HCT116 (cell line): ENCODE data around the gene NAGA. TPM values are rescaled to one million over a fixed set of nuclear protein-coding genes. Genes with fewer than 3 reads are reported as not detected.

Experiments used
- ATAC-seq: fragments of 200-7000 bp; cut with Tn5 transposase; 2 replicates; pipeline ENCODE4 v1.9.1; 2020; ENCODE audit warnings: mild to moderate bottlenecking, moderate library complexity
- Bru-seq: library from RNA; stranded (reverse); fragments of 400-500 nt; gene quantifications from one replicate; lab custom pipeline; 2021; lab: Mats Ljungman, UMichigan
- BruChase-seq, 2 experiments: library from RNA; stranded (reverse); fragments of 400-500 nt; gene quantifications; one replicate each; lab custom pipeline; 2021; lab: Mats Ljungman, UMichigan
- BruUV-seq: library from RNA; stranded (reverse); fragments of 400-500 nt; replicated peaks from 2 replicates; lab custom pipeline; 2021; lab: Mats Ljungman, UMichigan
- CTCF ChIA-PET: fragments of 300-600 bp; sonication (Branson Sonifier 250); formaldehyde crosslinking; loops from one replicate; lab custom pipeline; 2021; ENCODE audit warnings: antibody characterized with exemption; lab: Charles Lee
- POLR2A ChIA-PET: fragments of 300-600, 350-600 bp; sonication (Branson Sonifier 250); formaldehyde crosslinking; loops from one replicate; lab custom pipeline; 2021; ENCODE audit warnings: antibody characterized with exemption; lab: Charles Lee
- RAD21 ChIA-PET, 2 experiments: fragments of 300-600 bp; sonication (Branson Sonifier 250); formaldehyde crosslinking; loops; one replicate each; lab custom pipeline; 2023; ENCODE audit warnings: low total read pairs in 2 of 2; ENCODE audit not compliant: uncharacterized antibody in 2 of 2, unreplicated experiment in 2 of 2, low non-redundant PET in 1 of 2; lab: Charles Lee
- DNase-seq: peaks from one replicate; pipeline ENCODE4 v3.0.0-alpha.2; 2010; ENCODE audit warnings: low read depth, low spot score
- H2AFZ ChIP-seq: fragments of 200-600 bp; shearing (Covaris generic), sonication (generic); 2 replicates; pipeline ENCODE4 v1.6.1; 2017; ENCODE audit warnings: low read depth, mixed run types, mixed read lengths, antibody characterized with exemption, low read length; ENCODE audit not compliant: poor library complexity, severe bottlenecking
- H3K27ac ChIP-seq: 2 replicates; pipeline ENCODE4 v1.5.1; 2012; ENCODE audit warnings: low read depth, low read length
- H3K27me3 ChIP-seq: fragments of 200-600 bp; sonication (generic); 2 replicates; pipeline ENCODE4 v1.6.1; 2016; ENCODE audit warnings: mixed run types, low read length, mixed read lengths; ENCODE audit not compliant: insufficient read depth
- H3K36me3 ChIP-seq, 2 experiments: fragments of 200-500 bp in 1 of 2; fragments of 200-600 bp in 1 of 2; sonication (Bioruptor generic) in 1 of 2; sonication (generic) in 1 of 2; 2 replicates each; pipeline versions ENCODE4 v1.5.1 to v1.6.1; 2014 to 2016; ENCODE audit warnings: low read length in 2 of 2, inconsistent platforms in 1 of 2, mixed read lengths in 1 of 2, mixed run types in 1 of 2; ENCODE audit not compliant: insufficient read depth in 2 of 2, control insufficient read depth in 1 of 2
- H3K4me1 ChIP-seq, 2 experiments: fragments of 200-600 bp in 1 of 2; sonication (generic) in 1 of 2; 2 replicates each; pipeline versions ENCODE4 v1.5.1 to v1.6.1; 2012 to 2017; ENCODE audit warnings: low read length in 2 of 2, inconsistent platforms in 1 of 2, mild to moderate bottlenecking in 1 of 2, mixed read lengths in 1 of 2, mixed run types in 1 of 2, moderate library complexity in 1 of 2; ENCODE audit not compliant: insufficient read depth in 2 of 2, control insufficient read depth in 1 of 2
- H3K4me2 ChIP-seq: fragments of 200-600 bp; sonication (generic); 2 replicates; pipeline ENCODE4 v1.6.1; 2017; ENCODE audit warnings: mixed run types, low read length, mixed read lengths
- H3K4me3 ChIP-seq, 2 experiments: fragments of 200-600 bp in 1 of 2; sonication (generic) in 1 of 2; replicated peaks in 1 of 2; 2 replicates each; pipeline ENCODE4 v1.5.1; 2011 to 2016; ENCODE audit warnings: low read length in 2 of 2, control low read depth in 1 of 2, low read depth in 1 of 2, mild to moderate bottlenecking in 1 of 2, mixed read lengths in 1 of 2, mixed run types in 1 of 2
- H3K79me2 ChIP-seq: fragments of 200-600 bp; sonication (generic); 2 replicates; pipeline ENCODE4 v1.6.1; 2017; ENCODE audit warnings: mild to moderate bottlenecking, mixed run types, low read length, moderate library complexity, mixed read lengths; ENCODE audit not compliant: insufficient read depth
- H3K9ac ChIP-seq: fragments of 200-600 bp; sonication (generic); 2 replicates; pipeline ENCODE4 v1.6.1; 2016; ENCODE audit warnings: low read length, mixed read lengths
- H3K9me2 ChIP-seq: fragments of 200-600 bp; sonication (generic), shearing (Covaris generic); 2 replicates; pipeline ENCODE4 v1.6.1; 2017; ENCODE audit warnings: mixed run types, mild to moderate bottlenecking, moderate library complexity; ENCODE audit not compliant: insufficient read depth
- H3K9me3 ChIP-seq, 2 experiments: fragments of 200-500 bp in 1 of 2; fragments of 200-600 bp in 1 of 2; sonication (Bioruptor generic) in 1 of 2; sonication (generic) in 1 of 2; 2 replicates each; pipeline ENCODE4 v1.6.1; 2014 to 2017; ENCODE audit warnings: low read length in 2 of 2, mixed read lengths in 2 of 2, inconsistent platforms in 1 of 2, low read depth in 1 of 2, mild to moderate bottlenecking in 1 of 2, mixed run types in 1 of 2, moderate library complexity in 1 of 2; ENCODE audit not compliant: control insufficient read depth in 1 of 2, insufficient read depth in 1 of 2
- H4K20me1 ChIP-seq: fragments of 200-600 bp; sonication (generic), shearing (Covaris generic); 2 replicates; pipeline ENCODE4 v1.6.1; 2017; ENCODE audit warnings: mixed run types, mild to moderate bottlenecking, moderate library complexity; ENCODE audit not compliant: insufficient read depth
- CBX3 ChIP-seq: IDR thresholded peaks from 2 replicates; pipeline ENCODE4 v1.6.1; 2012; ENCODE audit warnings: low read depth
- CEBPB ChIP-seq: IDR thresholded peaks from 2 replicates; pipeline ENCODE4 v1.6.1; 2012; ENCODE audit warnings: low read depth
- EGR1 ChIP-seq: IDR thresholded peaks from 2 replicates; pipeline ENCODE4 v1.6.1; 2012; ENCODE audit warnings: low read depth
- ELF1 ChIP-seq: IDR thresholded peaks from 2 replicates; pipeline ENCODE4 v1.6.1; 2012; ENCODE audit warnings: low read depth, borderline replicate concordance
- EZH2 ChIP-seq: fragments of 200-600 bp; sonication (generic); IDR thresholded peaks from 2 replicates; pipeline ENCODE4 v1.6.1; 2017; ENCODE audit warnings: antibody characterized with exemption, mixed run types
- EZH2phosphoT487 ChIP-seq: fragments of 200-600 bp; IDR thresholded peaks from 2 replicates; pipeline ENCODE4 v1.6.1; 2018; ENCODE audit warnings: antibody characterized with exemption, borderline replicate concordance
- POLR2A ChIP-seq: IDR thresholded peaks from 2 replicates; pipeline ENCODE4 v1.7.0; 2011; ENCODE audit warnings: borderline replicate concordance; ENCODE audit not compliant: insufficient read depth, insufficient read length; ENCODE audit errors: extremely low read depth
- POLR2AphosphoS5 ChIP-seq: IDR thresholded peaks from 2 replicates; pipeline ENCODE4 v1.6.1; 2011; ENCODE audit warnings: mild to moderate bottlenecking, low read depth, low read length, moderate library complexity
- RAD21 ChIP-seq: IDR thresholded peaks from 2 replicates; pipeline ENCODE4 v1.6.1; 2012; ENCODE audit warnings: low read depth, mild to moderate bottlenecking
- SIN3A ChIP-seq: IDR thresholded peaks from 2 replicates; pipeline ENCODE4 v1.6.1; 2012; ENCODE audit warnings: low read depth
- SP1 ChIP-seq: IDR thresholded peaks from 2 replicates; pipeline ENCODE4 v1.6.1; 2012; ENCODE audit warnings: low read depth
- SRF ChIP-seq: IDR thresholded peaks from 2 replicates; pipeline ENCODE4 v1.6.1; 2012; ENCODE audit warnings: low read depth
- TCF7L2 ChIP-seq: IDR thresholded peaks from 2 replicates; pipeline ENCODE4 v1.7.0; 2011; ENCODE audit warnings: borderline replicate concordance, inconsistent platforms; ENCODE audit not compliant: insufficient read depth, insufficient read length; ENCODE audit errors: extremely low read depth
- ZFX ChIP-seq: fragments of 450-650 bp; IDR thresholded peaks from 2 replicates; pipeline ENCODE4 v1.6.1; 2017
- intact Hi-C: fragments of 100-400 bp; cut with micrococcal nuclease; formaldehyde crosslinking; loops from 2 replicates; pipeline ENCODE4 v1.10.0; 2022
- long read RNA-seq: library from polyadenylated mRNA; unstranded; transcript quantifications from one replicate; pipeline ENCODE4 v2.0.0, GENCODE V29; 2021; ENCODE audit not compliant: unreplicated experiment
- polyA plus RNA-seq: library from polyadenylated mRNA; unstranded; fragments of >200 nt; gene quantifications from 2 replicates; pipeline ENCODE4 v1.2.1, GENCODE V29; 2012; ENCODE audit warnings: missing spikeins
- total RNA-seq: library from RNA; stranded (reverse); gene quantifications from one replicate; pipeline ENCODE4 v1.2.1, GENCODE V29; 2021; ENCODE audit not compliant: unreplicated experiment
- TF ChIP-seq, protein P1 (sequence below): IDR thresholded peaks from 2 replicates; pipeline ENCODE4 v1.6.1; 2012
- TF ChIP-seq, protein P2 (sequence below), 3 experiments: fragments of 200-600 bp in 1 of 3; sonication (generic) in 1 of 3; IDR thresholded peaks in 2 of 3; conservative IDR thresholded peaks in 1 of 3; 2 replicates each; pipeline ENCODE4 v1.5.1; 2012 to 2017; ENCODE audit warnings: low read depth in 2 of 3, low read length in 2 of 3, antibody characterized with exemption in 1 of 3, borderline replicate concordance in 1 of 3, control low read depth in 1 of 3, mild to moderate bottlenecking in 1 of 3, mixed read lengths in 1 of 3, mixed run types in 1 of 3, moderate library complexity in 1 of 3; ENCODE audit not compliant: insufficient read depth in 1 of 3
- TF ChIP-seq, protein P3 (sequence below): IDR thresholded peaks from 2 replicates; pipeline ENCODE4 v1.6.1; 2012

NAGA gene
- total RNA-seq (21.2 TPM), Bru-seq, nascent RNA (percentile 50 among the genes with signal in this experiment), BruChase-seq, experiment 1, labeled RNA remaining after a 6-hour chase (percentile 73 among the genes with signal in this experiment), BruChase-seq, experiment 2, labeled RNA remaining after a 2-hour chase (percentile 60 among the genes with signal in this experiment)
- 26.1 and 30.4 TPM in 2 replicates for polyA plus RNA-seq
- long read RNA-seq, transcript NAGA-201 (9 exons, 3,694 nt): major isoform, 17 of 52 reads
- long read RNA-seq, transcript NAGA-202 (10 exons, 1,869 nt): minor isoform, 6 of 52 reads
- long read RNA-seq, transcript NAGA-203 (10 exons, 1,856 nt): minor isoform, 5 of 52 reads
- long read RNA-seq, partial matches to known transcripts: 10 of 52 reads
- long read RNA-seq, other reads (novel, unspliced or antisense): 14 of 52 reads

DNA sequence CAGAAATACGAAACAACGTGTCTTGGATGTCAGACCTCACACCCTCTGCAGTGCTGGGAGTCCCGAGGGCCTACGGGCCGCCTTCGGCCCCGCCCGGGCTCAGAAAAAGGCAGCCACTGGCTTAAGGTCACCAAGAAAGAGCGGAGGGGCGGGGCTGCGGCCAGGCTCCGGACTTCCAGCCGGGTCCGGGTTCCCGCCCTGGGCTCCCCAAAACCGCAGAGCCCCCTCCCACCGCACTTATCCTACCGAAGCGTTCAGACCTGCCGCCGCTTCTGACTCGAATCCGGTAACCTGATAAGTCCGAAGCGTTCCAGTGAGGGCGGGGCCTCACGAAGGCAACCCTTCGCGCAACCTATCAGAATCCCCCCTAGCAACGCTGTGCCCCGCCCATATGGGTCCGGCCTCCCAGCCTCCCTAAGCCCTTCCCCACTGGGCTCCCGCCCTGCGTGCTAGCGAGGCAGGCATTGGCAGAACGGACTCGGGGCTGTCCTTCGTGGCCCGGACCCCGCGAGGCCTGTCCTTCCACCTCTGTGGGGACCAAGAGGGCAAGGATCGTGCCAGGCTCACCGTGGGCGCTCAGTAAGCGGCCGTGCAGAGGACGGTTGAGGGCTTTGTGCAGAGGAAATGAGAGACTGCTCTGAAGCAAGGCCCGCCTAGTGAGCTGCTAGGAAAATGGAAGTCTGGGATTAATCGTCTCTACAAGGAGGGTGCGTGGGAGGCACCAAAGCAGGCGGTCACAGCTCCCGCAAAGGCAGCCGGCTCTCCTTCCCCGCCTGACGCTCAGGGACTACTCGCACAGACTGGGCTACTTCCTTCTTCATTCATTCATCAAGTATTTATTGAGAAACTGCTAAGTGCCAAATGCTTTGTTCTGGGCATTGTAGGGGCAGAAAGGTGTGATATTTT is at the start of gene NAGA:
Gene NAGA, minus strand, starts transcription at position 296 of the 906 bp plus-strand sequence. CDS start 515 bp downstream, outside the sequence.
- Histone ChIP-seq H3K4me2 (peak within 1 kb of the TSS; percentile 89), H3K4me1 (peaks cover 12 to 20% of the 10 kb centered on the region in 2 experiments), H3K9me3 (no peaks in the 10 kb centered on the region), H3K9ac (peak within 1 kb of the TSS; percentile 71), H3K27me3 (no peaks in the 10 kb centered on the region), H3K27ac (peak within 1 kb of the TSS; percentile 66), H3K9me2 (no peaks in the 10 kb centered on the region), H2AFZ (no peak within 1 kb of the TSS), H3K79me2 (no peaks in the 10 kb centered on the region), H3K4me3 (peak within 1 kb of the TSS; percentile 65), H3K36me3 (peaks cover 0 to 3% of the 10 kb centered on the region in 2 experiments; a peak in 2 of 4 replicates), H4K20me1 (no peaks in the 10 kb centered on the region)
- DNase-seq (peak; percentile 92), ATAC-seq (peak; percentile 98)
- CTCF ChIA-PET: interaction anchor here (1.3 kb wide), 1 partner anchor 9 kb away, joined by 3 read pairs; the partner anchor contains the start of gene SMDT1
- intact Hi-C loops: no loop called here
- RAD21 ChIA-PET: no interaction called here
- TF ChIP-seq SIN3A (0 out of 2 replicates have a peak, but pooled peaks have one; percentile 38), TCF7L2 (no peak), EZH2 (no peak), CEBPB (no peak), EGR1 (peak; percentile 76), POLR2AphosphoS5 (peak; percentile 74), SRF (peak; percentile 51; the same call in 1 of the 2 replicates), EZH2phosphoT487 (no peak), POLR2A (peak; percentile 76), ELF1 (no peak), RAD21 (no peak), SP1 (peak; percentile 46; the same call in 1 of the 2 replicates), ZFX (0 out of 2 replicates have a peak, but pooled peaks have one; percentile 50), CBX3 (peak; percentile 88; the same call in 1 of the 2 replicates)
- TF ChIP-seq, protein P1, sequence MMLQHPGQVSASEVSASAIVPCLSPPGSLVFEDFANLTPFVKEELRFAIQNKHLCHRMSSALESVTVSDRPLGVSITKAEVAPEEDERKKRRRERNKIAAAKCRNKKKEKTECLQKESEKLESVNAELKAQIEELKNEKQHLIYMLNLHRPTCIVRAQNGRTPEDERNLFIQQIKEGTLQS: no peak
- TF ChIP-seq, protein P2, sequence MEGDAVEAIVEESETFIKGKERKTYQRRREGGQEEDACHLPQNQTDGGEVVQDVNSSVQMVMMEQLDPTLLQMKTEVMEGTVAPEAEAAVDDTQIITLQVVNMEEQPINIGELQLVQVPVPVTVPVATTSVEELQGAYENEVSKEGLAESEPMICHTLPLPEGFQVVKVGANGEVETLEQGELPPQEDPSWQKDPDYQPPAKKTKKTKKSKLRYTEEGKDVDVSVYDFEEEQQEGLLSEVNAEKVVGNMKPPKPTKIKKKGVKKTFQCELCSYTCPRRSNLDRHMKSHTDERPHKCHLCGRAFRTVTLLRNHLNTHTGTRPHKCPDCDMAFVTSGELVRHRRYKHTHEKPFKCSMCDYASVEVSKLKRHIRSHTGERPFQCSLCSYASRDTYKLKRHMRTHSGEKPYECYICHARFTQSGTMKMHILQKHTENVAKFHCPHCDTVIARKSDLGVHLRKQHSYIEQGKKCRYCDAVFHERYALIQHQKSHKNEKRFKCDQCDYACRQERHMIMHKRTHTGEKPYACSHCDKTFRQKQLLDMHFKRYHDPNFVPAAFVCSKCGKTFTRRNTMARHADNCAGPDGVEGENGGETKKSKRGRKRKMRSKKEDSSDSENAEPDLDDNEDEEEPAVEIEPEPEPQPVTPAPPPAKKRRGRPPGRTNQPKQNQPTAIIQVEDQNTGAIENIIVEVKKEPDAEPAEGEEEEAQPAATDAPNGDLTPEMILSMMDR (IDR thresholded peaks at IDR 0.05 in 2 of 3, conservative IDR thresholded peaks at IDR 0.05 in 1 of 3; ENCODE audit: borderline replicate concordance in 1 of 3, insufficient read depth in 1 of 3, low read depth in 2 of 3, low read length in 2 of 3): no peak
- TF ChIP-seq, protein P3, sequence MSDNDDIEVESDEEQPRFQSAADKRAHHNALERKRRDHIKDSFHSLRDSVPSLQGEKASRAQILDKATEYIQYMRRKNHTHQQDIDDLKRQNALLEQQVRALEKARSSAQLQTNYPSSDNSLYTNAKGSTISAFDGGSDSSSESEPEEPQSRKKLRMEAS: peak; percentile 95
- BruUV-seq: TSS peak; percentile 96
- POLR2A ChIA-PET: interaction anchor here (0.6 to 1.6 kb wide), 3 partner anchors 8 to 9 kb away, joined by 3 to 4 read pairs (median 4); partner anchors contain the start of gene SMDT1
